GM12878 (cell line): ENCODE results near the gene DDX52. TPM values are rescaled to one million over a fixed set of nuclear protein-coding genes. Genes with fewer than 3 reads are reported as not detected.

Source experiments
- ATAC-seq: fragments of 200-7000 bp; cut with Tn5 transposase; 3 replicates; pipeline ENCODE4 v1.9.1; 2020; ENCODE audit warnings: mild to moderate bottlenecking, moderate library complexity
- BruUV-seq: library from RNA; stranded (reverse); fragments of 400-500 nt; replicated peaks from 2 replicates; lab custom pipeline; 2021; lab: Mats Ljungman, UMichigan
- CTCF ChIA-PET: fragments of 300-600 bp; sonication (Branson Sonifier 250); formaldehyde crosslinking; extraction: SDS; loops from one replicate; lab custom pipeline; 2021; ENCODE audit warnings: inconsistent platforms; lab: Yijun Ruan, JAX
- POLR2A ChIA-PET: fragments of 350-600 bp; formaldehyde crosslinking; extraction: SDS; loops from one replicate; lab custom pipeline; 2021; ENCODE audit warnings: inconsistent platforms; lab: Charles Lee
- RAD21 ChIA-PET: fragments of 300-600 bp; sonication (Branson Sonifier 250); formaldehyde crosslinking; loops from one replicate; lab custom pipeline; 2023; ENCODE audit warnings: antibody characterized with exemption; ENCODE audit not compliant: unreplicated experiment; lab: Charles Lee
- SMC1A ChIA-PET: fragments of 300-600 bp; sonication (Branson Sonifier 250); formaldehyde crosslinking; loops from one replicate; lab custom pipeline; 2023; ENCODE audit not compliant: unreplicated experiment, uncharacterized antibody; lab: Charles Lee
- DNase-seq: peaks from one replicate; pipeline ENCODE4 v3.0.0-alpha.2; 2011; ENCODE audit warnings: low read depth, low spot score
- FAIRE-seq: peaks from 3 replicates; lab custom pipeline; 2011; peaks lifted over from hg19 to GRCh38; lab: Jason Lieb, UNC
- H2AFZ ChIP-seq: 2 replicates; pipeline ENCODE4 v1.6.0; 2011; ENCODE audit warnings: low read depth, low read length, control low read depth; ENCODE audit not compliant: control insufficient read depth
- H3K27ac ChIP-seq: 2 replicates; pipeline ENCODE4 v1.5.1; 2011; ENCODE audit warnings: control low read depth; ENCODE audit not compliant: control insufficient read depth, insufficient read depth
- H3K27me3 ChIP-seq, 2 experiments: replicated peaks in 1 of 2; 2 replicates each; pipeline versions ENCODE4 v1.6.0 to v1.6.1; 2011; ENCODE audit warnings: low read length in 1 of 2; ENCODE audit not compliant: control insufficient read depth in 2 of 2, insufficient read depth in 2 of 2
- H3K36me3 ChIP-seq, 2 experiments: 2 replicates each; pipeline ENCODE4 v1.5.1; 2011; ENCODE audit warnings: low read length in 1 of 2; ENCODE audit not compliant: control insufficient read depth in 2 of 2, insufficient read depth in 2 of 2
- H3K4me1 ChIP-seq: 2 replicates; pipeline ENCODE4 v1.6.1; 2011; ENCODE audit warnings: mild to moderate bottlenecking, low read length, moderate library complexity, mixed read lengths; ENCODE audit not compliant: control insufficient read depth, insufficient read depth
- H3K4me2 ChIP-seq: 2 replicates; pipeline ENCODE4 v1.6.0; 2011; ENCODE audit warnings: control low read depth; ENCODE audit not compliant: control insufficient read depth, insufficient read depth
- H3K4me3 ChIP-seq: fragments of 200-600 bp; sonication (generic); 2 replicates; pipeline ENCODE4 v1.5.1; 2016
- H3K79me2 ChIP-seq: 2 replicates; pipeline ENCODE4 v1.6.0; 2011; ENCODE audit warnings: low read length; ENCODE audit not compliant: control insufficient read depth, insufficient read depth
- H3K9ac ChIP-seq: 2 replicates; pipeline ENCODE4 v1.8.0; 2011; ENCODE audit warnings: low read length, control low read depth, mixed read lengths; ENCODE audit not compliant: control insufficient read depth, insufficient read depth
- H3K9me3 ChIP-seq: replicated peaks from 3 replicates; pipeline ENCODE4 v1.5.1; 2011; ENCODE audit warnings: mild to moderate bottlenecking, low read length; ENCODE audit not compliant: control insufficient read depth, insufficient read depth
- H4K20me1 ChIP-seq: 2 replicates; pipeline ENCODE4 v1.6.0; 2011; ENCODE audit not compliant: control insufficient read depth, insufficient read depth
- BMI1 ChIP-seq: fragments of 450-650 bp; IDR thresholded peaks from 2 replicates; pipeline ENCODE4 v1.6.1; 2016; ENCODE audit warnings: mild to moderate bottlenecking, moderate library complexity, borderline replicate concordance
- BRCA1 ChIP-seq: IDR thresholded peaks from 2 replicates; pipeline ENCODE4 v1.6.1; 2011; ENCODE audit warnings: low read depth, low read length, improper control_type of control experiment
- EZH2 ChIP-seq: IDR thresholded peaks from 2 replicates; pipeline ENCODE4 v1.6.1; 2012; ENCODE audit warnings: low read depth, mild to moderate bottlenecking, control low read depth, inconsistent platforms, low read length, borderline replicate concordance; ENCODE audit not compliant: control insufficient read depth
- FOXM1 ChIP-seq: IDR thresholded peaks from 2 replicates; pipeline ENCODE4 v1.6.1; 2012; ENCODE audit warnings: low read depth, mild to moderate bottlenecking, inconsistent platforms, low read length, moderate library complexity
- HDAC2 ChIP-seq: fragments of 200-600 bp; sonication (generic); IDR thresholded peaks from 2 replicates; pipeline ENCODE4 v1.6.1; 2017
- HDGF ChIP-seq: fragments of 450-650 bp; IDR thresholded peaks from 2 replicates; pipeline ENCODE4 v1.6.1; 2016; ENCODE audit warnings: antibody characterized with exemption
- JUNB ChIP-seq: IDR thresholded peaks from 2 replicates; pipeline ENCODE4 v1.6.1; 2016; ENCODE audit warnings: antibody characterized with exemption, mild to moderate bottlenecking
- KDM1A ChIP-seq: fragments of 200-600 bp; sonication (generic); IDR thresholded peaks from 2 replicates; pipeline ENCODE4 v1.6.1; 2016; ENCODE audit warnings: borderline replicate concordance
- NFYA ChIP-seq: IDR thresholded peaks from 2 replicates; pipeline ENCODE4 v1.6.1; 2011; ENCODE audit warnings: low read depth, mild to moderate bottlenecking, low read length, improper control_type of control experiment, borderline replicate concordance
- NR2C2 ChIP-seq: IDR thresholded peaks from 2 replicates; pipeline ENCODE4 v1.6.1; 2011; ENCODE audit warnings: borderline replicate concordance, low read depth; ENCODE audit not compliant: control insufficient read depth, insufficient read length
- NRF1 ChIP-seq: conservative IDR thresholded peaks from 2 replicates; pipeline ENCODE4 v1.6.1; 2011; ENCODE audit warnings: mild to moderate bottlenecking, low read depth, low read length, improper control_type of control experiment
- RAD21 ChIP-seq: IDR thresholded peaks from 2 replicates; pipeline ENCODE4 v1.6.1; 2011; ENCODE audit warnings: mild to moderate bottlenecking, low read depth, low read length, moderate library complexity; ENCODE audit not compliant: insufficient read depth
- SMAD5 ChIP-seq: IDR thresholded peaks from 2 replicates; pipeline ENCODE4 v1.6.1; 2016; ENCODE audit warnings: antibody characterized with exemption, low read depth
- ZNF24 ChIP-seq: fragments of 450-650 bp; IDR thresholded peaks from 2 replicates; pipeline ENCODE4 v1.6.1; 2017; ENCODE audit warnings: antibody characterized with exemption, mild to moderate bottlenecking
- WGBS: methylation state at CpG from one replicate; pipeline ENCODE4 v1.1.6; 2016; ENCODE audit warnings: low lambda C conversion rate; ENCODE audit not compliant: insufficient replicate concordance, insufficient coverage; ENCODE audit errors: missing lambda C conversion rate; 5-methylcytosine and 5-hydroxymethylcytosine counted together
- in situ Hi-C: fragments of 300-500 bp; cut with MboI; formaldehyde crosslinking; loops from 9 replicates; pipeline ENCODE4 v1.14.3; 2018; ENCODE audit warnings: mixed read lengths
- intact Hi-C: fragments of 100-400 bp; cut with micrococcal nuclease; formaldehyde crosslinking; loops from one replicate; pipeline ENCODE4 v1.14.2; 2022; ENCODE audit not compliant: unreplicated experiment
- polyA plus RNA-seq, 11 experiments: library from polyadenylated mRNA; depleted of rRNA in 4 of 11; unstranded in 6 of 11; stranded (reverse) in 5 of 11; fragments of >200 nt; fragmentation: Nextera tagmentation in 4 of 11; fragmentation: Illumina TruSeq in 1 of 11; extraction: Ambion mirVana in 4 of 11; extraction: Trizol in 1 of 11; gene quantifications; 1 replicate in 1 of 11; 2 replicates in 10 of 11; pipeline versions ENCODE4 v1.2.1 to v1.2.3, GENCODE V29; 2011 to 2016; ENCODE audit warnings: inconsistent platforms in 2 of 11, missing spikeins in 2 of 11, low read depth in 1 of 11
- total RNA-seq, 4 experiments: library from RNA; depleted of rRNA in 3 of 4; stranded (reverse); fragments of >200 nt in 3 of 4; fragmentation: Illumina TruSeq in 1 of 4; extraction: Trizol in 1 of 4; gene quantifications; 2 replicates each; pipeline versions ENCODE4 v1.2.1 to v1.2.3, GENCODE V29; 2013 to 2021
- TF ChIP-seq, protein P1 (sequence below): fragments of 450-650 bp; conservative IDR thresholded peaks from 2 replicates; pipeline ENCODE4 v1.6.1; 2017; ENCODE audit warnings: mild to moderate bottlenecking, moderate library complexity
- TF ChIP-seq, protein P2 (sequence below): IDR thresholded peaks from 2 replicates; pipeline ENCODE4 v1.6.1; 2012; ENCODE audit warnings: low read depth, low read length, improper control_type of control experiment

Gene DDX52
- total and polyA plus RNA-seq, 10 of the 15 experiments (the other 5 are each of a cell fraction or from before 2014, with no cell fraction given) = 14.8 to 49.7 (median 26.3) TPM

DNA sequence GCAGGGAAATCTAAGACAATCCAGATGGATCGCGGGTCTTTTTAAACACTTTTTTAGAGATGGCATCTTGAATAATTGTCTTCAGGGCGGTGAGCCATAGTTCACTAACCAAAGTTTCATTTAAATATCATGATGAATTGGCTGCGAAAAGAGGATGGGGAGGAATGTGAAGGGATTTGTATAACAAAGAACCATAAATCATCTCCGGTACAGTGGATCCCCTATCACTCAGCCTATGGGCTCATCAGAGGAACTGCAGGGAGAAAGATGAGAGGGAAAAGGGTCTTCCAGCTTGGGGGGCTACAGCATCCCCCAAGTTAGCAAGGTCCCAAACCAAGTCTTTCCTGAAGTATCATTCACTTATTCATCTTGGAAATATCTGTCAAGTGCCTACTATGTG, 16.7 kb upstream of the DDX52 start (continued):
- TF ChIP-seq ZNF24 (no peak), KDM1A (no peak)

DNA sequence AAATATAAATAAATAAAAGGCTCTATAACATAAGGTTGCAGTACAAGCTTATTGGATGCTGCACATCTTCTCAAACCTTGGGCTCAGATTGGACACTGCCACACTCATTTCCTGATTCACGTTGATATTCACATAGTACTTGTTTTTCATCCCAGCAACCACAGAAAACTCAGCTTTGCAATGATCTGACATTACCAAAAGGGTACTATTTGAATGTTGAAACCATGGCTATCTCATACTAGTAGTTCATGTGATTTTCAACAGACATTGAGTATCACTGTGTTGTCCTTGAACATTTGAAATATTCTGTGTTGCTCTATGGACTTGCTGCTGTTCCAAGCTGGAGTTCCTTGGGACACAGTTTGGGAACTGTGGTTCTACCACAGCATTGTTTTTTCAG, 14.0 kb upstream of the DDX52 start:
- intact Hi-C loops (no loop called here), in situ Hi-C loops (no loop called here)
- H3K4me2 ChIP-seq = no peak overlapping the region
- BruUV-seq = no TSS peak
- H3K4me3 ChIP-seq = no peak overlapping the region
- H3K27ac ChIP-seq = no peak overlapping the region
- FAIRE-seq (no peak), ATAC-seq (no peak), DNase-seq (no peak)
- TF ChIP-seq NFYA = no peak
- no peak for TF ChIP-seq NRF1
- no peak for TF ChIP-seq BMI1
- no peak for TF ChIP-seq HDAC2
- TF ChIP-seq NR2C2 = no peak
- no peak for TF ChIP-seq EZH2
- no peak for TF ChIP-seq RAD21
- TF ChIP-seq JUNB = no peak
- TF ChIP-seq, protein P1, sequence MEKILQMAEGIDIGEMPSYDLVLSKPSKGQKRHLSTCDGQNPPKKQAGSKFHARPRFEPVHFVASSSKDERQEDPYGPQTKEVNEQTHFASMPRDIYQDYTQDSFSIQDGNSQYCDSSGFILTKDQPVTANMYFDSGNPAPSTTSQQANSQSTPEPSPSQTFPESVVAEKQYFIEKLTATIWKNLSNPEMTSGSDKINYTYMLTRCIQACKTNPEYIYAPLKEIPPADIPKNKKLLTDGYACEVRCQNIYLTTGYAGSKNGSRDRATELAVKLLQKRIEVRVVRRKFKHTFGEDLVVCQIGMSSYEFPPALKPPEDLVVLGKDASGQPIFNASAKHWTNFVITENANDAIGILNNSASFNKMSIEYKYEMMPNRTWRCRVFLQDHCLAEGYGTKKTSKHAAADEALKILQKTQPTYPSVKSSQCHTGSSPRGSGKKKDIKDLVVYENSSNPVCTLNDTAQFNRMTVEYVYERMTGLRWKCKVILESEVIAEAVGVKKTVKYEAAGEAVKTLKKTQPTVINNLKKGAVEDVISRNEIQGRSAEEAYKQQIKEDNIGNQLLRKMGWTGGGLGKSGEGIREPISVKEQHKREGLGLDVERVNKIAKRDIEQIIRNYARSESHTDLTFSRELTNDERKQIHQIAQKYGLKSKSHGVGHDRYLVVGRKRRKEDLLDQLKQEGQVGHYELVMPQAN = no peak
- no peak for TF ChIP-seq SMAD5
- TF ChIP-seq BRCA1 = no peak
- TF ChIP-seq, protein P2, sequence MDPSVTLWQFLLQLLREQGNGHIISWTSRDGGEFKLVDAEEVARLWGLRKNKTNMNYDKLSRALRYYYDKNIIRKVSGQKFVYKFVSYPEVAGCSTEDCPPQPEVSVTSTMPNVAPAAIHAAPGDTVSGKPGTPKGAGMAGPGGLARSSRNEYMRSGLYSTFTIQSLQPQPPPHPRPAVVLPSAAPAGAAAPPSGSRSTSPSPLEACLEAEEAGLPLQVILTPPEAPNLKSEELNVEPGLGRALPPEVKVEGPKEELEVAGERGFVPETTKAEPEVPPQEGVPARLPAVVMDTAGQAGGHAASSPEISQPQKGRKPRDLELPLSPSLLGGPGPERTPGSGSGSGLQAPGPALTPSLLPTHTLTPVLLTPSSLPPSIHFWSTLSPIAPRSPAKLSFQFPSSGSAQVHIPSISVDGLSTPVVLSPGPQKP = no peak
- no peak for TF ChIP-seq FOXM1
- TF ChIP-seq HDGF = no peak
- H3K79me2 ChIP-seq = no peaks in the 10 kb centered on the region
- no peaks in the 10 kb centered on the region for H3K4me1 ChIP-seq
- SMC1A ChIA-PET = interaction anchor here (0.7 kb wide), 1 partner anchor 135 kb away, joined by 3 read pairs; no protein-coding TSS in a partner anchor
- no peaks in the 10 kb centered on the region for H4K20me1 ChIP-seq
- CTCF ChIA-PET = interaction anchor here (1.3 kb wide), 1 partner anchor 135 kb away, joined by 3 read pairs; no protein-coding TSS in a partner anchor
- no peaks in the 10 kb centered on the region; a peak in 1 of 4 replicates for H3K27me3 ChIP-seq
- POLR2A ChIA-PET = no interaction called here
- H3K9me3 ChIP-seq = no peaks in the 10 kb centered on the region
- no peak overlapping the region for H2AFZ ChIP-seq
- RAD21 ChIA-PET = interaction anchor here (1.3 kb wide), 1 partner anchor 134 kb away, joined by 3 read pairs; no protein-coding TSS in a partner anchor
- no peak overlapping the region for H3K9ac ChIP-seq
- H3K36me3 ChIP-seq = no peaks in the 10 kb centered on the region
- 0% methylated on average over 1 of the region's 1 CpG for WGBS
